GM23338 (cell line): Measurements from ENCODE around the gene SSTR1. TPM values are rescaled to one million over a fixed set of nuclear protein-coding genes. Genes with fewer than 3 reads are reported as not detected.

ENCODE experiments used
- ATAC-seq: fragments of 200-7000 bp; cut with Tn5 transposase; 3 replicates; pipeline ENCODE4 v1.9.1; 2020
- DNase-seq: peaks from one replicate; pipeline ENCODE4 v3.0.0-alpha.2; 2015; ENCODE audit warnings: low spot score
- H2AFZ ChIP-seq: fragments of 200-600 bp; sonication (generic); 2 replicates; pipeline ENCODE4 v1.8.0; 2016; ENCODE audit warnings: antibody characterized with exemption, mild to moderate bottlenecking, moderate library complexity
- H3F3A ChIP-seq: fragments of 200-600 bp; sonication (generic); replicated peaks from 2 replicates; pipeline ENCODE4 v1.8.0; 2017; ENCODE audit warnings: antibody characterized with exemption, mixed run types, low read depth
- H3K27ac ChIP-seq: fragments of 200-600 bp; sonication (generic); 2 replicates; pipeline ENCODE4 v1.6.1; 2016; ENCODE audit warnings: low read depth
- H3K27me3 ChIP-seq: fragments of 200-600 bp; sonication (generic); 2 replicates; pipeline ENCODE4 v1.8.0; 2016; ENCODE audit warnings: mild to moderate bottlenecking, mixed run types, moderate library complexity; ENCODE audit not compliant: insufficient read depth
- H3K36me3 ChIP-seq: fragments of 200-600 bp; sonication (generic); 2 replicates; pipeline ENCODE4 v1.8.0; 2016; ENCODE audit warnings: mild to moderate bottlenecking; ENCODE audit not compliant: insufficient read depth
- H3K4me1 ChIP-seq: fragments of 200-600 bp; sonication (generic); 2 replicates; pipeline ENCODE4 v1.8.0; 2016; ENCODE audit warnings: mild to moderate bottlenecking, moderate library complexity; ENCODE audit not compliant: insufficient read depth
- H3K4me2 ChIP-seq: fragments of 200-600 bp; sonication (generic); 2 replicates; pipeline ENCODE4 v1.7.1; 2017; ENCODE audit warnings: mixed run types
- H3K4me3 ChIP-seq: fragments of 200-600 bp; sonication (generic); 2 replicates; pipeline ENCODE4 v1.6.1; 2016; ENCODE audit warnings: mixed run types
- H3K79me2 ChIP-seq: fragments of 200-600 bp; sonication (generic); replicated peaks from 2 replicates; pipeline ENCODE4 v1.8.0; 2017; ENCODE audit warnings: mild to moderate bottlenecking; ENCODE audit not compliant: insufficient read depth
- H3K9me2 ChIP-seq: fragments of 200-600 bp; sonication (generic); 2 replicates; pipeline ENCODE4 v1.8.0; 2017; ENCODE audit not compliant: insufficient read depth
- H4K20me1 ChIP-seq: fragments of 200-600 bp; sonication (generic); replicated peaks from 2 replicates; pipeline ENCODE4 v1.8.0; 2017; ENCODE audit warnings: mild to moderate bottlenecking; ENCODE audit not compliant: insufficient read depth
- H3K27ac Mint-ChIP-seq: 2 replicates; pipeline ENCODE4 v1.8.0; 2020; ENCODE audit warnings: inconsistent platforms, mild to moderate bottlenecking, moderate library complexity, mixed read lengths
- H3K27me3 Mint-ChIP-seq: 3 replicates; pipeline ENCODE4 v1.8.0; 2022; ENCODE audit warnings: low read depth, mild to moderate bottlenecking, moderate library complexity, mixed read lengths, inconsistent platforms; ENCODE audit not compliant: insufficient read depth, poor library complexity
- H3K36me3 Mint-ChIP-seq: 3 replicates; pipeline ENCODE4 v1.8.0; 2021; ENCODE audit warnings: low read depth, mild to moderate bottlenecking, inconsistent platforms, moderate library complexity, mixed read lengths
- H3K4me1 Mint-ChIP-seq: 3 replicates; pipeline ENCODE4 v1.8.0; 2020; ENCODE audit warnings: mild to moderate bottlenecking, inconsistent platforms, mixed read lengths
- H3K4me3 Mint-ChIP-seq: 3 replicates; pipeline ENCODE4 v1.8.0; 2021; ENCODE audit warnings: moderate library complexity, mild to moderate bottlenecking, inconsistent platforms, mixed read lengths
- H3K9me3 Mint-ChIP-seq: 3 replicates; pipeline ENCODE4 v1.8.0; 2020; ENCODE audit warnings: moderate library complexity, mild to moderate bottlenecking, inconsistent platforms, mixed read lengths
- ZNF331 ChIP-seq: fragments of 250-450 bp; sonication (Bioruptor Pico); IDR thresholded peaks from 2 replicates; pipeline ENCODE4 v1.5.0; 2020; ENCODE audit warnings: low read depth, mild to moderate bottlenecking, moderate library complexity
- polyA plus RNA-seq: library from polyadenylated mRNA; unstranded; fragments of >200 nt; fragmentation: Nextera tagmentation; extraction: Ambion mirVana; gene quantifications from 2 replicates; pipeline ENCODE4 v1.2.1, GENCODE V29; 2016
- total RNA-seq: library from RNA; depleted of rRNA; stranded (reverse); fragments of >200 nt; shearing (Covaris generic); gene quantifications from 2 replicates; pipeline ENCODE4 v1.2.3, GENCODE V29; 2014
- TF ChIP-seq, protein P1 (sequence below): fragments of 250-450 bp; sonication (Bioruptor Pico); IDR thresholded peaks from 2 replicates; pipeline ENCODE4 v1.5.0; 2020; ENCODE audit warnings: mild to moderate bottlenecking, moderate library complexity
- TF ChIP-seq, protein P2 (sequence below): IDR thresholded peaks from one replicate; pipeline ENCODE4 v1.6.1; 2018; ENCODE audit warnings: antibody characterized with exemption; ENCODE audit not compliant: unreplicated experiment

SSTR1 gene
- total and polyA plus RNA-seq, 2 experiments from 2014 or later: 0.42 to 0.80 TPM

DNA sequence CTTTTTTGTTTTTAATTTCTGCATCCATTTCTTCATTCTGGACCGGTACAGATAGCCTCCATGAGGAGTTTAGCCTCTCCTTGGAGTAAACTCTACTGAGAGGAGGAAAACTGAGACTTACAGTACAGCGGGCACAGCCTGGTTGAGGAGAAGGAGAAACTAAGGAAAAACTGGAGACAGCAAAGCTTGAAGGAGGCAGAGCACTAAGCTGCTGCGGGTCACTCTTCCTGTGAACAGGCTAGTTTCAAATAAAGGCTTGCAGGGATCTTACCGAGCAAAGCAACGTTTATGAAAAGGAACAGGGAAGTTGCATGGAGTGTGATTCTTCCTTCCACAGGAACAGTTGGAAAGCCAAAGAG, 348 bp upstream of the SSTR1 start (continued):
- TF ChIP-seq, protein P1, sequence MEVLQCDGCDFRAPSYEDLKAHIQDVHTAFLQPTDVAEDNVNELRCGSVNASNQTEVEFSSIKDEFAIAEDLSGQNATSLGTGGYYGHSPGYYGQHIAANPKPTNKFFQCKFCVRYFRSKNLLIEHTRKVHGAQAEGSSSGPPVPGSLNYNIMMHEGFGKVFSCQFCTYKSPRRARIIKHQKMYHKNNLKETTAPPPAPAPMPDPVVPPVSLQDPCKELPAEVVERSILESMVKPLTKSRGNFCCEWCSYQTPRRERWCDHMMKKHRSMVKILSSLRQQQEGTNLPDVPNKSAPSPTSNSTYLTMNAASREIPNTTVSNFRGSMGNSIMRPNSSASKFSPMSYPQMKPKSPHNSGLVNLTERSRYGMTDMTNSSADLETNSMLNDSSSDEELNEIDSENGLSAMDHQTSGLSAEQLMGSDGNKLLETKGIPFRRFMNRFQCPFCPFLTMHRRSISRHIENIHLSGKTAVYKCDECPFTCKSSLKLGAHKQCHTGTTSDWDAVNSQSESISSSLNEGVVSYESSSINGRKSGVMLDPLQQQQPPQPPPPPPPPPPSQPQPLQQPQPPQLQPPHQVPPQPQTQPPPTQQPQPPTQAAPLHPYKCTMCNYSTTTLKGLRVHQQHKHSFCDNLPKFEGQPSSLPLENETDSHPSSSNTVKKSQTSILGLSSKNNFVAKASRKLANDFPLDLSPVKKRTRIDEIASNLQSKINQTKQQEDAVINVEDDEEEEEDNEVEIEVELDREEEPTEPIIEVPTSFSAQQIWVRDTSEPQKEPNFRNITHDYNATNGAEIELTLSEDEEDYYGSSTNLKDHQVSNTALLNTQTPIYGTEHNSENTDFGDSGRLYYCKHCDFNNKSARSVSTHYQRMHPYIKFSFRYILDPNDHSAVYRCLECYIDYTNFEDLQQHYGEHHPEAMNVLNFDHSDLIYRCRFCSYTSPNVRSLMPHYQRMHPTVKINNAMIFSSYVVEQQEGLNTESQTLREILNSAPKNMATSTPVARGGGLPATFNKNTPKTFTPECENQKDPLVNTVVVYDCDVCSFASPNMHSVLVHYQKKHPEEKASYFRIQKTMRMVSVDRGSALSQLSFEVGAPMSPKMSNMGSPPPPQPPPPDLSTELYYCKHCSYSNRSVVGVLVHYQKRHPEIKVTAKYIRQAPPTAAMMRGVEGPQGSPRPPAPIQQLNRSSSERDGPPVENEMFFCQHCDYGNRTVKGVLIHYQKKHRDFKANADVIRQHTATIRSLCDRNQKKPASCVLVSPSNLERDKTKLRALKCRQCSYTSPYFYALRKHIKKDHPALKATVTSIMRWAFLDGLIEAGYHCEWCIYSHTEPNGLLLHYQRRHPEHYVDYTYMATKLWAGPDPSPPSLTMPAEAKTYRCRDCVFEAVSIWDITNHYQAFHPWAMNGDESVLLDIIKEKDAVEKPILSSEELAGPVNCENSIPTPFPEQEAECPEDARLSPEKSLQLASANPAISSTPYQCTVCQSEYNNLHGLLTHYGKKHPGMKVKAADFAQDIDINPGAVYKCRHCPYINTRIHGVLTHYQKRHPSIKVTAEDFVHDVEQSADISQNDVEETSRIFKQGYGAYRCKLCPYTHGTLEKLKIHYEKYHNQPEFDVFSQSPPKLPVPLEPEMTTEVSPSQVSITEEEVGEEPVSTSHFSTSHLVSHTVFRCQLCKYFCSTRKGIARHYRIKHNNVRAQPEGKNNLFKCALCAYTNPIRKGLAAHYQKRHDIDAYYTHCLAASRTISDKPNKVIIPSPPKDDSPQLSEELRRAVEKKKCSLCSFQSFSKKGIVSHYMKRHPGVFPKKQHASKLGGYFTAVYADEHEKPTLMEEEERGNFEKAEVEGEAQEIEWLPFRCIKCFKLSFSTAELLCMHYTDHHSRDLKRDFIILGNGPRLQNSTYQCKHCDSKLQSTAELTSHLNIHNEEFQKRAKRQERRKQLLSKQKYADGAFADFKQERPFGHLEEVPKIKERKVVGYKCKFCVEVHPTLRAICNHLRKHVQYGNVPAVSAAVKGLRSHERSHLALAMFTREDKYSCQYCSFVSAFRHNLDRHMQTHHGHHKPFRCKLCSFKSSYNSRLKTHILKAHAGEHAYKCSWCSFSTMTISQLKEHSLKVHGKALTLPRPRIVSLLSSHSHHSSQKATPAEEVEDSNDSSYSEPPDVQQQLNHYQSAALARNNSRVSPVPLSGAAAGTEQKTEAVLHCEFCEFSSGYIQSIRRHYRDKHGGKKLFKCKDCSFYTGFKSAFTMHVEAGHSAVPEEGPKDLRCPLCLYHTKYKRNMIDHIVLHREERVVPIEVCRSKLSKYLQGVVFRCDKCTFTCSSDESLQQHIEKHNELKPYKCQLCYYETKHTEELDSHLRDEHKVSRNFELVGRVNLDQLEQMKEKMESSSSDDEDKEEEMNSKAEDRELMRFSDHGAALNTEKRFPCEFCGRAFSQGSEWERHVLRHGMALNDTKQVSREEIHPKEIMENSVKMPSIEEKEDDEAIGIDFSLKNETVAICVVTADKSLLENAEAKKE (CRISPR knock-in tag): no peak
- no peak for TF ChIP-seq ZNF331 (CRISPR knock-in tag)

DNA sequence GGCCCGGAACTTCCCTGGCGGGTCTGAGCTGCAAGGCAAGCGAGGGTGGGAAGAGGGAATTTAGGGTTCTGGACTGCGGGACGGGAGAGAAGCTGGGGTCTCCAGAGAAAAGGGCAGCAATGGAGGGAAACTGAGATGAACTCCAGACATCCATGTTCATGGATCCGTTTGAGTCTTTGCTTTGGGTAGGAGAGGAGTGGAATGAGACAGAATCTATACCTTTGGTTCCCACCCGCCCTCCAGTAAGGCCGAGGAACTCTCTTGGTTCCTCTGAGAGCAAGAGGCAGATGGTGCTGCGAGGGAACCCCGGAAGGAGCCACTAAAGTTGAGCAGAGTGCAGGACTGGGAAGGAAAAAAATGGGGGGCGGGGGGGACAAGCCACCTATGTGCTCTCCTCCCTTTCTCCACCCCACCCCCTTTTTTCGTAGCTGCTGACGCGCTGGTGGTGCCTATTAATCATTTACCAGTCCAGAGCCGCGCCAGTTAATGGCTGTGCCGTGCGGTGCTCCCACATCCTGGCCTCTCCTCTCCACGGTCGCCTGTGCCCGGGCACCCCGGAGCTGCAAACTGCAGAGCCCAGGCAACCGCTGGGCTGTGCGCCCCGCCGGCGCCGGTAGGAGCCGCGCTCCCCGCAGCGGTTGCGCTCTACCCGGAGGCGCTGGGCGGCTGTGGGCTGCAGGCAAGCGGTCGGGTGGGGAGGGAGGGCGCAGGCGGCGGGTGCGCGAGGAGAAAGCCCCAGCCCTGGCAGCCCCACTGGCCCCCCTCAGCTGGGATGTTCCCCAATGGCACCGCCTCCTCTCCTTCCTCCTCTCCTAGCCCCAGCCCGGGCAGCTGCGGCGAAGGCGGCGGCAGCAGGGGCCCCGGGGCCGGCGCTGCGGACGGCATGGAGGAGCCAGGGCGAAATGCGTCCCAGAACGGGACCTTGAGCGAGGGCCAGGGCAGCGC, 1.2 kb downstream of the SSTR1 start:
- Histone ChIP-seq H3K36me3 (no peaks in the 10 kb centered on the region), H3K4me1 (peaks cover 35% of the 10 kb centered on the region), H3K27me3 (peaks cover 97% of the 10 kb centered on the region), H3F3A (peaks cover 13% of the 10 kb centered on the region), H3K4me3 (peak overlapping the region; percentile 51), H2AFZ (peak overlapping the region; percentile 65), H3K4me2 (peak overlapping the region; percentile 79), H3K79me2 (no peaks in the 10 kb centered on the region), H3K27ac (no peak overlapping the region), H4K20me1 (no peaks in the 10 kb centered on the region; the same call in 1 of the 2 replicates), H3K9me2 (no peaks in the 10 kb centered on the region)
- no peak overlapping the region for H3K27ac Mint-ChIP-seq
- peaks cover 88% of the 10 kb centered on the region for H3K27me3 Mint-ChIP-seq
- ATAC-seq (peak; percentile 43), DNase-seq (peak; percentile 70)
- peaks cover 3% of the 10 kb centered on the region; the same call in 1 of the 3 replicates for H3K36me3 Mint-ChIP-seq
- peak overlapping the region; percentile 70 for H3K4me3 Mint-ChIP-seq
- peaks cover 23% of the 10 kb centered on the region for H3K9me3 Mint-ChIP-seq
- H3K4me1 Mint-ChIP-seq: peaks cover 37% of the 10 kb centered on the region
- TF ChIP-seq, protein P2, sequence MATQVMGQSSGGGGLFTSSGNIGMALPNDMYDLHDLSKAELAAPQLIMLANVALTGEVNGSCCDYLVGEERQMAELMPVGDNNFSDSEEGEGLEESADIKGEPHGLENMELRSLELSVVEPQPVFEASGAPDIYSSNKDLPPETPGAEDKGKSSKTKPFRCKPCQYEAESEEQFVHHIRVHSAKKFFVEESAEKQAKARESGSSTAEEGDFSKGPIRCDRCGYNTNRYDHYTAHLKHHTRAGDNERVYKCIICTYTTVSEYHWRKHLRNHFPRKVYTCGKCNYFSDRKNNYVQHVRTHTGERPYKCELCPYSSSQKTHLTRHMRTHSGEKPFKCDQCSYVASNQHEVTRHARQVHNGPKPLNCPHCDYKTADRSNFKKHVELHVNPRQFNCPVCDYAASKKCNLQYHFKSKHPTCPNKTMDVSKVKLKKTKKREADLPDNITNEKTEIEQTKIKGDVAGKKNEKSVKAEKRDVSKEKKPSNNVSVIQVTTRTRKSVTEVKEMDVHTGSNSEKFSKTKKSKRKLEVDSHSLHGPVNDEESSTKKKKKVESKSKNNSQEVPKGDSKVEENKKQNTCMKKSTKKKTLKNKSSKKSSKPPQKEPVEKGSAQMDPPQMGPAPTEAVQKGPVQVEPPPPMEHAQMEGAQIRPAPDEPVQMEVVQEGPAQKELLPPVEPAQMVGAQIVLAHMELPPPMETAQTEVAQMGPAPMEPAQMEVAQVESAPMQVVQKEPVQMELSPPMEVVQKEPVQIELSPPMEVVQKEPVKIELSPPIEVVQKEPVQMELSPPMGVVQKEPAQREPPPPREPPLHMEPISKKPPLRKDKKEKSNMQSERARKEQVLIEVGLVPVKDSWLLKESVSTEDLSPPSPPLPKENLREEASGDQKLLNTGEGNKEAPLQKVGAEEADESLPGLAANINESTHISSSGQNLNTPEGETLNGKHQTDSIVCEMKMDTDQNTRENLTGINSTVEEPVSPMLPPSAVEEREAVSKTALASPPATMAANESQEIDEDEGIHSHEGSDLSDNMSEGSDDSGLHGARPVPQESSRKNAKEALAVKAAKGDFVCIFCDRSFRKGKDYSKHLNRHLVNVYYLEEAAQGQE: no peak
- TF ChIP-seq, protein P1 (CRISPR knock-in tag): no peak
